Psoas muscle (tissue), 8 donors: ENCODE measurements around the gene JADE2. TPM values are rescaled to one million over a fixed set of nuclear protein-coding genes. Genes with fewer than 3 reads are reported as not detected.

ENCODE experiments used
- ATAC-seq, 4 donors: fragments of 200-7000 bp; cut with Tn5 transposase; one replicate each; pipeline ENCODE4 v1.9.1; 2020; ENCODE audit warnings: moderate library complexity in 3 of 4, mild to moderate bottlenecking in 2 of 4
- DNase-seq, 2 donors: peaks; one replicate each; pipeline ENCODE4 v3.0.0-alpha.2; 2020
- H3K27ac ChIP-seq: fragments of 200-600 bp; one replicate; pipeline ENCODE4 v1.8.0; 2022
- H3K27me3 ChIP-seq, 3 donors: fragments of 200-600 bp in 1 of 3; one replicate each; pipeline versions ENCODE4 v1.6.1 to v1.8.0; 2013 to 2022; ENCODE audit warnings: low read length in 2 of 3, mild to moderate bottlenecking in 2 of 3, moderate library complexity in 1 of 3; ENCODE audit not compliant: insufficient read depth in 3 of 3
- H3K36me3 ChIP-seq, 2 donors: fragments of 200-600 bp in 1 of 2; one replicate each; pipeline versions ENCODE4 v1.6.1 to v1.8.0; 2013 to 2022; ENCODE audit warnings: low read depth in 1 of 2, mild to moderate bottlenecking in 1 of 2, moderate library complexity in 1 of 2; ENCODE audit not compliant: insufficient read depth in 1 of 2
- H3K4me1 ChIP-seq: fragments of 200-600 bp; one replicate; pipeline ENCODE4 v1.8.0; 2022
- H3K4me3 ChIP-seq: fragments of 200-600 bp; one replicate; pipeline ENCODE4 v1.8.0; 2022; ENCODE audit warnings: mild to moderate bottlenecking
- H3K9me3 ChIP-seq: fragments of 200-600 bp; one replicate; pipeline ENCODE4 v1.8.0; 2022
- WGBS, 3 donors: extraction: QIAGEN DNeasy Blood & Tissue Kit; methylation state at CpG; one replicate each; pipeline versions ENCODE4 v1.1.6 to v1.1.7; 2013; 5-methylcytosine and 5-hydroxymethylcytosine counted together
- intact Hi-C, 2 donors: fragments of 100-400 bp; cut with DNase I; formaldehyde crosslinking; loops; one replicate each; pipeline versions ENCODE4 v1.11.0 to v1.14.2; 2022
- polyA plus RNA-seq, 3 donors: library from polyadenylated mRNA; stranded (reverse); fragments of 200-250 nt; gene quantifications; one replicate each; pipeline ENCODE4 v1.2.3, GENCODE V29; 2013
- total RNA-seq, 4 donors: library from RNA; stranded (reverse); fragmentation: NEBNext Ultra II Directional in 2 of 4; extraction: Animal tissue kit (Norgen Biotek cat#: 25700) in 2 of 4; gene quantifications; one replicate each; pipeline versions ENCODE4 v1.2.1 to v1.2.4, GENCODE V29; 2021 to 2023
- TF ChIP-seq, protein P1 (sequence below): fragments of 200-600 bp; IDR thresholded peaks from one replicate; pipeline ENCODE4 v1.8.0; 2022; ENCODE audit warnings: antibody characterized with exemption
- donor health status: healthy with polysubstance abuse.
- donor health status: DM: no; HTN: no; CAD: no; lungs with moderate emphysema.
- donor health status: Bipolar disorder and iron deficiency.
- donor health status: healthy.
- donor health status: DM: yes; HTN: yes; CAD: no.
- donor health status: DM: no; HTN: no; CAD: no.
- donor health status: DM: no; HTN: no; CAD: no.
- donor health status: DM: yes; HTN: yes; CAD: no.

Gene JADE2
- total and polyA plus RNA-seq, 7 donors: 5.0 to 15.1 (median 10.1) TPM

DNA sequence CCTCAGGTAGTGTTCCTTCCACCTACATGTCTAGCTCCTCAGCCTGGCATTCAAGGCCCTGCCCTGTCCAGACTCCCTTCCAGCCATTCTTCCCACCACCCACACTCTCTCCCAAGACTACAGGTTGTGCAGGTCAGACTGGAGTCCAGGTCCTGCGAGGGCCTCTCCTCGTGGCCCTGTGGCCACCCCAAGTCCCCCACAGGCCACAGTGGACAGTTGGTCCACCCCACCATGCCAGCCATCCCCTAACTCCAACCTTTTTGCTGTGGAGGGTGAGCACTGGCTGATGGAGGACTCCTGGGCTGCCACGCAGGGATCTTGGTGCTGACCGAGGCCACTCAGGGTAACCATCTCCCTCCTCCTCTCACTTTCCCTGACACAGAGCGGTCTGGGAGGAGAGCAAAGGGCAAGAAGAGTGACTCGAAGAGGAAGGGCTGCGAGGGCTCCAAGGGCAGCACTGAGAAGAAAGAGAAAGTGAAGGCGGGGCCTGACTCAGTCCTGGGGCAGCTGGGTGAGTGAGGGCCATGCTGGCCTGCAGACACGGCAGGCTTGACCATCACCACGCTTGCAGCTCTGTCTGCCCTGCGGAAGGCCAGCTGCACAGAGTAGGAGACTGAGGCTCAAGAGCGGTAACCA lies 51.0 kb downstream of the JADE2 start:
- intact Hi-C loops: loop anchor here (5.0 to 10.0 kb wide), 3 partner anchors 39 to 164 kb away; partner anchors contain the start of gene CDKN2AIPNL (in 2 of the 2)
- 89 to 91% (median 90%) methylated on average over 12 of the region's 12 CpGs for WGBS, 3 donors
- peak in 1 of 2 donors; percentile 35 for DNase-seq

DNA sequence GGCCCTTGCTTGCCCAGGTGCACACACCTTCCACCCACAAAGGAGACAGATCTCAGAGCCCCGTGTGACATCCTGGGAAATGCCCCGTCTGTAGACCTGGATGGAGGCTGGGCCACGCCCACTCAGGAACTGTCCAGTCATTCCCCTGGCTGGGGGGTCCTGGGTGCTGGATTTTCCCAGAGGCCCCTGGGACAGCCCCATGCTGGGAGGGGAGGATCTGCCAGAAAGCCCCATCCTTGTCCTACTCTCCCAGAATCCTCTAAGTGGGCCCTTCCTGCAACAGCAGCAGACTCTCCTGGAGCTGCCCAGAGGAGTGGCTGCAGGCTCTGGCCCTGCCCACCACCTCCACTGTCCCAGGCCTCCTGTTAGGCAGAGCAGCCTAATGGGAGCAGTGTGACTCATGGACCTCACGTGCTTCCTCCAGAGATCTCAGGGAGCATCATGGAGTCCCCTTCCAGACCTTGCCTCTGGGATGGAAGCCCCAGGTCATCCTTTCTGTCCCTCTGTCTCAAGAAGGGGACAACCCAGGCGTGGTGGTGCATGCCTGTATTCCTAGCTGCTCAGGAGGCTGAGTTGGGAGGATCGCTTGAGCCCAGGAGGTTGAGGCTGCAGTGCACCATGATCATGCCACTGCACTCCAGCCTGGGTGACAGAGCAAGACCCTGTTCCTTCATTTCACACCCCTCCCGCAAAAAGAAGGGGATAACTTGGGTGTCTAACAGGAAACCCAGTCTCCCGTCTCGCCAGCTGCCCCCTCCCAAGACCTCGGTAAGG lies 51.7 kb downstream of the JADE2 start:
- Histone ChIP-seq H3K36me3 (peaks cover 0 to 67% of the 10 kb centered on the region in 2 donors), H3K27ac (no peak overlapping the region), H3K9me3 (no peaks in the 10 kb centered on the region), H3K4me1 (peaks cover 28% of the 10 kb centered on the region), H3K4me3 (no peak overlapping the region), H3K27me3 (no peaks in the 10 kb centered on the region)
- TF ChIP-seq, protein P1, sequence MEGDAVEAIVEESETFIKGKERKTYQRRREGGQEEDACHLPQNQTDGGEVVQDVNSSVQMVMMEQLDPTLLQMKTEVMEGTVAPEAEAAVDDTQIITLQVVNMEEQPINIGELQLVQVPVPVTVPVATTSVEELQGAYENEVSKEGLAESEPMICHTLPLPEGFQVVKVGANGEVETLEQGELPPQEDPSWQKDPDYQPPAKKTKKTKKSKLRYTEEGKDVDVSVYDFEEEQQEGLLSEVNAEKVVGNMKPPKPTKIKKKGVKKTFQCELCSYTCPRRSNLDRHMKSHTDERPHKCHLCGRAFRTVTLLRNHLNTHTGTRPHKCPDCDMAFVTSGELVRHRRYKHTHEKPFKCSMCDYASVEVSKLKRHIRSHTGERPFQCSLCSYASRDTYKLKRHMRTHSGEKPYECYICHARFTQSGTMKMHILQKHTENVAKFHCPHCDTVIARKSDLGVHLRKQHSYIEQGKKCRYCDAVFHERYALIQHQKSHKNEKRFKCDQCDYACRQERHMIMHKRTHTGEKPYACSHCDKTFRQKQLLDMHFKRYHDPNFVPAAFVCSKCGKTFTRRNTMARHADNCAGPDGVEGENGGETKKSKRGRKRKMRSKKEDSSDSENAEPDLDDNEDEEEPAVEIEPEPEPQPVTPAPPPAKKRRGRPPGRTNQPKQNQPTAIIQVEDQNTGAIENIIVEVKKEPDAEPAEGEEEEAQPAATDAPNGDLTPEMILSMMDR: no peak
- intact Hi-C loops: loop anchor here (5.0 to 10.0 kb wide), 3 partner anchors 40 to 165 kb away; partner anchors contain the start of gene CDKN2AIPNL (in 2 of the 2)
- WGBS, 3 donors: 73 to 76% (median 76%) methylated on average over 9 to 10 of the region's 10 CpGs
- peak in 1 of 2 donors; percentile 45 for DNase-seq
- peak in 3 of 4 donors; percentile 25 to 31 (median 31) for ATAC-seq

More for the DNA sequence above, 51.0 kb downstream of the JADE2 start:
- H3K9me3 ChIP-seq: no peaks in the 10 kb centered on the region
- peaks cover 0 to 67% of the 10 kb centered on the region in 2 donors for H3K36me3 ChIP-seq
- no peak for ATAC-seq
- H3K27ac ChIP-seq: no peak overlapping the region
- no peaks in the 10 kb centered on the region for H3K27me3 ChIP-seq
- peaks cover 21% of the 10 kb centered on the region for H3K4me1 ChIP-seq
- TF ChIP-seq, protein P1: no peak
- no peak overlapping the region for H3K4me3 ChIP-seq

GRCh38 chr5:134577796-134578577 lies 52.5 kb downstream of the JADE2 start:
- intact Hi-C loops: loop anchor here (2.0 to 10.0 kb wide), 5 partner anchors 41 to 275 kb away; partner anchors contain the start of gene CDKN2AIPNL (in 2 of the 2)
- no peak overlapping the region for H3K27ac ChIP-seq
- WGBS, 3 donors: 39 to 41% (median 40%) methylated on average over 17 of the region's 17 CpGs
- no peaks in the 10 kb centered on the region for H3K9me3 ChIP-seq
- H3K27me3 ChIP-seq: no peaks in the 10 kb centered on the region
- peak; percentile 83 to 90 for DNase-seq
- ATAC-seq: peak; percentile 62 to 71 (median 66)
- peaks cover 0 to 59% of the 10 kb centered on the region in 2 donors for H3K36me3 ChIP-seq
- H3K4me1 ChIP-seq: peaks cover 32% of the 10 kb centered on the region
- no peak overlapping the region for H3K4me3 ChIP-seq
- TF ChIP-seq, protein P1: peak; percentile 83

DNA sequence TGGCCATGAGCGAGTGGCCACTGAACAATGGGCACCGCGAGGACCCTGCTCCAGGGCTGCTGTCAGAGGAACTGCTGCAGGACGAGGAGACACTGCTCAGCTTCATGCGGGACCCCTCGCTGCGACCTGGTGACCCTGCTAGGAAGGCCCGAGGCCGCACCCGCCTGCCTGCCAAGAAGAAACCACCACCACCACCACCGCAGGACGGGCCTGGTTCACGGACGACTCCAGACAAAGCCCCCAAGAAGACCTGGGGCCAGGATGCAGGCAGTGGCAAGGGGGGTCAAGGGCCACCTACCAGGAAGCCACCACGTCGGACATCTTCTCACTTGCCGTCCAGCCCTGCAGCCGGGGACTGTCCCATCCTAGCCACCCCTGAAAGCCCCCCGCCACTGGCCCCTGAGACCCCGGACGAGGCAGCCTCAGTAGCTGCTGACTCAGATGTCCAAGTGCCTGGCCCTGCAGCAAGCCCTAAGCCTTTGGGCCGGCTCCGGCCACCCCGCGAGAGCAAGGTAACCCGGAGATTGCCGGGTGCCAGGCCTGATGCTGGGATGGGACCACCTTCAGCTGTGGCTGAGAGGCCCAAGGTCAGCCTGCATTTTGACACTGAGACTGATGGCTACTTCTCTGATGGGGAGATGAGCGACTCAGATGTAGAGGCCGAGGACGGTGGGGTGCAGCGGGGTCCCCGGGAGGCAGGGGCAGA lies 53.3 kb downstream of the JADE2 start:
- 92 to 95% (median 94%) methylated on average over 29 to 32 of the region's 32 CpGs for WGBS, 3 donors
- no peaks in the 10 kb centered on the region for H3K9me3 ChIP-seq

More for the DNA sequence above, 53.3 kb downstream of the JADE2 start:
- H3K4me1 ChIP-seq: peaks cover 32% of the 10 kb centered on the region
- H3K4me3 ChIP-seq: no peak overlapping the region
- H3K27me3 ChIP-seq: no peaks in the 10 kb centered on the region
- no peak for ATAC-seq
- H3K27ac ChIP-seq: no peak overlapping the region
- intact Hi-C loops: loop anchor here (2.0 to 10.0 kb wide), 5 partner anchors 41 to 276 kb away; partner anchors contain the start of gene CDKN2AIPNL (in 2 of the 2)
- DNase-seq: peak in 1 of 2 donors; percentile 53
- TF ChIP-seq, protein P1: no peak
- peaks cover 0 to 51% of the 10 kb centered on the region in 2 donors for H3K36me3 ChIP-seq
